GM12891 (cell line): ENCODE data around the gene SLC43A3.
"Not testable (repeated sequence)": the region's sequence is repeated elsewhere in the genome, so short reads cannot be mapped to it uniquely, and the experiment has no call there.

Experiments
- DNase-seq: peaks from one replicate; pipeline ENCODE4 v3.0.0; 2011; ENCODE audit warnings: low spot score; ENCODE audit not compliant: insufficient read length
- FAIRE-seq: peaks from 2 replicates; lab custom pipeline; 2011; peaks lifted over from hg19 to GRCh38; lab: Jason Lieb, UNC
- PAX5 ChIP-seq: IDR thresholded peaks from 2 replicates; pipeline ENCODE4 v1.6.1; 2011; ENCODE audit warnings: low read length, moderate library complexity, mild to moderate bottlenecking; ENCODE audit not compliant: insufficient read depth, severe bottlenecking
- POLR2A ChIP-seq: IDR thresholded peaks from 2 replicates; pipeline ENCODE4 v1.6.1; 2011; ENCODE audit warnings: low read depth, low read length, control low read depth
- POLR2AphosphoS5 ChIP-seq: IDR thresholded peaks from 2 replicates; pipeline ENCODE4 v1.6.1; 2011; ENCODE audit warnings: low read depth, low read length, control low read depth
- POU2F2 ChIP-seq: IDR thresholded peaks from 2 replicates; pipeline ENCODE4 v1.6.1; 2011; ENCODE audit warnings: low read depth, mild to moderate bottlenecking, control low read depth, low read length, moderate library complexity
- SPI1 ChIP-seq: IDR thresholded peaks from 2 replicates; pipeline ENCODE4 v1.6.1; 2011; ENCODE audit warnings: low read depth, low read length, control low read depth
- TAF1 ChIP-seq: IDR thresholded peaks from 2 replicates; pipeline ENCODE4 v1.6.1; 2011; ENCODE audit warnings: low read depth, low read length, control low read depth

Gene SLC43A3

GRCh38 chr11:57370251-57370650 lies 56.7 kb downstream of the SLC43A3 start:
- FAIRE-seq = no peak
- no peak for DNase-seq
- no peak for TF ChIP-seq POU2F2
- no peak for TF ChIP-seq TAF1
- TF ChIP-seq PAX5 = no peak
- no peak for TF ChIP-seq POLR2AphosphoS5
- no peak for TF ChIP-seq POLR2A
- TF ChIP-seq SPI1 = no peak

GRCh38 chr11:57368845-57369232 lies 58.1 kb downstream of the SLC43A3 start:
- FAIRE-seq (no peak), DNase-seq (no peak)
- no peak for TF ChIP-seq TAF1
- TF ChIP-seq POLR2AphosphoS5 = no peak
- TF ChIP-seq PAX5 = no peak
- no peak for TF ChIP-seq POU2F2
- TF ChIP-seq POLR2A = no peak
- TF ChIP-seq SPI1 = no peak

GRCh38 chr11:57368106-57368844 lies 58.6 kb downstream of the SLC43A3 start:
- FAIRE-seq (no peak), DNase-seq (no peak)
- TF ChIP-seq POU2F2 (no peak), POLR2A (no peak), SPI1 (no peak), PAX5 (no peak), TAF1 (no peak), POLR2AphosphoS5 (no peak)

GRCh38 chr11:57364851-57365660 lies 61.9 kb downstream of the SLC43A3 start:
- FAIRE-seq (no peak), DNase-seq (no peak)
- no peak for TF ChIP-seq TAF1
- TF ChIP-seq SPI1 = no peak
- TF ChIP-seq POLR2AphosphoS5 = no peak
- no peak for TF ChIP-seq POLR2A
- no peak for TF ChIP-seq POU2F2
- TF ChIP-seq PAX5 = no peak

GRCh38 chr11:57363131-57364080 lies 63.5 kb downstream of the SLC43A3 start:
- DNase-seq = no peak
- no peak for FAIRE-seq
- no peak for TF ChIP-seq TAF1
- TF ChIP-seq POU2F2 = no peak
- no peak for TF ChIP-seq POLR2AphosphoS5
- TF ChIP-seq PAX5 = no peak
- no peak for TF ChIP-seq POLR2A
- TF ChIP-seq SPI1 = no peak

GRCh38 chr11:57361926-57362325 lies 65.0 kb downstream of the SLC43A3 start:
- FAIRE-seq (no peak), DNase-seq (no peak)
- TF ChIP-seq POLR2A = no peak
- TF ChIP-seq TAF1 = no peak
- TF ChIP-seq POU2F2 = no peak
- no peak for TF ChIP-seq PAX5
- TF ChIP-seq POLR2AphosphoS5 = no peak

GRCh38 chr11:57361420-57361819 lies 65.5 kb downstream of the SLC43A3 start:
- not testable (repeated sequence) for FAIRE-seq, DNase-seq

- FAIRE-seq (no peak), DNase-seq (no peak)
- TF ChIP-seq POLR2A = no peak
- no peak for TF ChIP-seq TAF1
These were observed 65.9 kb downstream of the SLC43A3 start for GRCh38 chr11:57360991-57361390.
